Endometrial microvascular endothelial cells (primary cell): Measurements from ENCODE around the gene SAV1. TPM values are rescaled to one million over a fixed set of nuclear protein-coding genes. Genes with fewer than 3 reads are reported as not detected.
"Not testable (repeated sequence)": the region's sequence is repeated elsewhere in the genome, so short reads cannot be mapped to it uniquely, and the experiment has no call there.

Experiments
- in situ Hi-C: cut with HindIII; loops from 2 replicates; pipeline ENCODE4 v1.10.0; 2017; ENCODE audit warnings: low sequenced_read_pairs, low pct_unique_long_range_greater_than_20kb; ENCODE audit errors: inconsistent ontology term
- total RNA-seq: library from RNA; depleted of rRNA; stranded (reverse); fragments of >200 nt; gene quantifications from one replicate; pipeline ENCODE4 v1.2.3, GENCODE V29; 2015; ENCODE audit errors: inconsistent ontology term

Gene SAV1
- total RNA-seq, result 24.4 TPM

GRCh38 chr14:50667996-50668825 lies at the start of gene SAV1:
Gene SAV1, minus strand, starts transcription at chr14:50668306. Its CDS starts 339 bp downstream, at chr14:50667967.
- in situ Hi-C loops, result no loop called here

- in situ Hi-C loops, result no loop called here
Measured at GRCh38 chr14:50717811-50718210, 49.7 kb upstream of the SAV1 start.

- in situ Hi-C loops, result no loop called here
Measured at GRCh38 chr14:50714450-50715073, 46.5 kb upstream of the SAV1 start.

- in situ Hi-C loops, result no loop called here
Measured at GRCh38 chr14:50711043-50711442, 42.9 kb upstream of the SAV1 start.

GRCh38 chr14:50705026-50705593 lies 37.0 kb upstream of the SAV1 start:
- in situ Hi-C loops, result no loop called here

- in situ Hi-C loops, result no loop called here
Measured at GRCh38 chr14:50704454-50705010, 36.4 kb upstream of the SAV1 start.

GRCh38 chr14:50697659-50698290 lies 29.7 kb upstream of the SAV1 start:
- in situ Hi-C loops, result no loop called here

GRCh38 chr14:50694260-50694659 lies 26.2 kb upstream of the SAV1 start:
- in situ Hi-C loops, result not testable (repeated sequence)

GRCh38 chr14:50688875-50689274 lies 20.8 kb upstream of the SAV1 start:
- in situ Hi-C loops, result no loop called here

- in situ Hi-C loops, result no loop called here
Measured at GRCh38 chr14:50679674-50680073, 11.6 kb upstream of the SAV1 start.

GRCh38 chr14:50678163-50678562 lies 10.1 kb upstream of the SAV1 start:
- in situ Hi-C loops, result no loop called here

GRCh38 chr14:50677527-50678063 lies 9.5 kb upstream of the SAV1 start:
- in situ Hi-C loops, result no loop called here

GRCh38 chr14:50676814-50677516 lies 8.9 kb upstream of the SAV1 start:
- in situ Hi-C loops, result no loop called here

- in situ Hi-C loops, result no loop called here
Measured at GRCh38 chr14:50675597-50675996, 7.5 kb upstream of the SAV1 start.

GRCh38 chr14:50670866-50671256 lies 2.8 kb upstream of the SAV1 start:
- in situ Hi-C loops, result no loop called here

- in situ Hi-C loops, result no loop called here
Measured at GRCh38 chr14:50670196-50670865, 2.2 kb upstream of the SAV1 start.

- in situ Hi-C loops, result no loop called here
Measured at GRCh38 chr14:50669441-50669986, 1.4 kb upstream of the SAV1 start.

- in situ Hi-C loops, result no loop called here
Measured at GRCh38 chr14:50668826-50669143, 679 bp upstream of the SAV1 start.
